H9 (cell line): ENCODE data around the gene RND3. TPM values are rescaled to one million over a fixed set of nuclear protein-coding genes. Genes with fewer than 3 reads are reported as not detected.

Experiments used
- DNase-seq: peaks from one replicate; pipeline ENCODE4 v3.0.0-alpha.2; 2017
- H2AFZ ChIP-seq: one replicate; pipeline ENCODE4 v1.6.1; 2013; ENCODE audit warnings: mild to moderate bottlenecking, low read length, control low read depth, moderate library complexity
- H2AK5ac ChIP-seq: 2 replicates; pipeline ENCODE4 v1.6.1; 2013; ENCODE audit warnings: low read length, control low read depth, mixed read lengths; ENCODE audit not compliant: insufficient read length
- H2BK120ac ChIP-seq: one replicate; pipeline ENCODE4 v1.6.1; 2013; ENCODE audit warnings: low read depth, mild to moderate bottlenecking, low read length, control low read depth, inconsistent platforms; ENCODE audit not compliant: poor library complexity, severe bottlenecking
- H2BK12ac ChIP-seq: 2 replicates; pipeline ENCODE4 v1.6.1; 2013; ENCODE audit warnings: low read length, control low read depth, mixed read lengths, low read depth; ENCODE audit not compliant: insufficient read length
- H2BK15ac ChIP-seq: 2 replicates; pipeline ENCODE4 v1.6.1; 2013; ENCODE audit warnings: low read depth, low read length, control low read depth
- H2BK20ac ChIP-seq: one replicate; pipeline ENCODE4 v1.6.1; 2013; ENCODE audit warnings: low read depth, mild to moderate bottlenecking, low read length, control low read depth, inconsistent platforms; ENCODE audit not compliant: poor library complexity, severe bottlenecking
- H2BK5ac ChIP-seq: 2 replicates; pipeline ENCODE4 v1.6.1; 2013; ENCODE audit warnings: low read length, control low read depth, mixed read lengths; ENCODE audit not compliant: insufficient read length
- H3K14ac ChIP-seq: 2 replicates; pipeline ENCODE4 v1.6.1; 2013; ENCODE audit warnings: low read length, control low read depth; ENCODE audit not compliant: insufficient read depth
- H3K18ac ChIP-seq: 2 replicates; pipeline ENCODE4 v1.6.1; 2013; ENCODE audit warnings: low read depth, mild to moderate bottlenecking, mixed read lengths, low read length, control low read depth; ENCODE audit not compliant: insufficient read length
- H3K23ac ChIP-seq: 2 replicates; pipeline ENCODE4 v1.6.1; 2013; ENCODE audit warnings: low read length, control low read depth, mixed read lengths, low read depth; ENCODE audit not compliant: insufficient read length
- H3K23me2 ChIP-seq: 2 replicates; pipeline ENCODE4 v1.6.1; 2013; ENCODE audit warnings: low read depth, mild to moderate bottlenecking, mixed read lengths, low read length, control low read depth; ENCODE audit not compliant: insufficient read length, poor library complexity, severe bottlenecking
- H3K27ac ChIP-seq: 2 replicates; pipeline ENCODE4 v1.5.1; 2013; ENCODE audit warnings: low read length, control low read depth, mixed read lengths, low read depth; ENCODE audit not compliant: insufficient read length
- H3K27me3 ChIP-seq: 2 replicates; pipeline ENCODE4 v1.6.1; 2013; ENCODE audit warnings: low read length, control low read depth, inconsistent platforms; ENCODE audit not compliant: insufficient read depth
- H3K4ac ChIP-seq: 2 replicates; pipeline ENCODE4 v1.6.1; 2013; ENCODE audit warnings: low read depth, mild to moderate bottlenecking, control low read depth, inconsistent platforms, low read length, moderate library complexity
- H3K4me1 ChIP-seq: 2 replicates; pipeline ENCODE4 v1.6.1; 2013; ENCODE audit warnings: low read length, control low read depth, inconsistent platforms; ENCODE audit not compliant: insufficient read depth
- H3K4me2 ChIP-seq: 2 replicates; pipeline ENCODE4 v1.6.1; 2013; ENCODE audit warnings: low read length, control low read depth, mixed read lengths; ENCODE audit not compliant: insufficient read length, insufficient read depth
- H3K56ac ChIP-seq: 2 replicates; pipeline ENCODE4 v1.6.1; 2013; ENCODE audit warnings: low read depth, mild to moderate bottlenecking, mixed read lengths, low read length, control low read depth; ENCODE audit not compliant: insufficient read length
- H3K79me1 ChIP-seq: 2 replicates; pipeline ENCODE4 v1.6.1; 2013; ENCODE audit warnings: low read depth, mild to moderate bottlenecking, moderate library complexity, low read length, control low read depth, inconsistent platforms; ENCODE audit not compliant: insufficient read depth, poor library complexity, severe bottlenecking
- H3K79me2 ChIP-seq: 2 replicates; pipeline ENCODE4 v1.6.1; 2013; ENCODE audit warnings: low read length, control low read depth, inconsistent platforms; ENCODE audit not compliant: insufficient read depth
- H3K9ac ChIP-seq: 2 replicates; pipeline ENCODE4 v1.6.1; 2013; ENCODE audit warnings: low read length, control low read depth, mixed read lengths; ENCODE audit not compliant: insufficient read length; ENCODE audit errors: extremely low read depth
- H3K9me3 ChIP-seq: one replicate; pipeline ENCODE4 v1.6.1; 2013; ENCODE audit warnings: low read depth, low read length, inconsistent platforms; ENCODE audit not compliant: control insufficient read depth
- H3T11ph ChIP-seq: one replicate; pipeline ENCODE4 v1.6.1; 2013; ENCODE audit warnings: mild to moderate bottlenecking, low read length, control low read depth, inconsistent platforms
- H4K20me1 ChIP-seq: one replicate; pipeline ENCODE4 v1.6.1; 2013; ENCODE audit not compliant: control insufficient read depth, insufficient read length, insufficient read depth
- H4K5ac ChIP-seq: 2 replicates; pipeline ENCODE4 v1.6.1; 2013; ENCODE audit warnings: low read depth, mild to moderate bottlenecking, mixed read lengths, low read length, control low read depth; ENCODE audit not compliant: insufficient read length
- H4K8ac ChIP-seq: replicated peaks from 2 replicates; pipeline ENCODE4 v1.6.1; 2013; ENCODE audit warnings: low read length, control low read depth, mixed read lengths, low read depth; ENCODE audit not compliant: insufficient read length
- H4K91ac ChIP-seq: 2 replicates; pipeline ENCODE4 v1.6.1; 2013; ENCODE audit warnings: low read depth, mild to moderate bottlenecking, moderate library complexity, mixed read lengths, low read length, control low read depth; ENCODE audit not compliant: insufficient read length
- H3K27ac Mint-ChIP-seq, 3 experiments: 2 replicates in 2 of 3; 3 replicates in 1 of 3; pipeline ENCODE4 v1.8.0; 2020 to 2021; ENCODE audit warnings: mixed read lengths in 3 of 3, mild to moderate bottlenecking in 1 of 3, moderate library complexity in 1 of 3
- H3K27me3 Mint-ChIP-seq: 2 replicates; pipeline ENCODE4 v1.8.0; 2021; ENCODE audit warnings: low read depth, mild to moderate bottlenecking, moderate library complexity, mixed read lengths
- H3K36me3 Mint-ChIP-seq, 3 experiments: 2 replicates in 2 of 3; 3 replicates in 1 of 3; pipeline ENCODE4 v1.8.0; 2020 to 2021; ENCODE audit warnings: low read depth in 3 of 3, mixed read lengths in 3 of 3; ENCODE audit not compliant: insufficient read depth in 1 of 3
- H3K4me1 Mint-ChIP-seq, 2 experiments: 2 replicates each; pipeline ENCODE4 v1.8.0; 2020; ENCODE audit warnings: mixed read lengths in 2 of 2
- H3K4me3 Mint-ChIP-seq, 2 experiments: 2 replicates in 1 of 2; 3 replicates in 1 of 2; pipeline ENCODE4 v1.8.0; 2020 to 2021; ENCODE audit warnings: mild to moderate bottlenecking in 2 of 2, mixed read lengths in 2 of 2, moderate library complexity in 1 of 2
- H3K9me3 Mint-ChIP-seq, 2 experiments: 2 replicates in 1 of 2; 3 replicates in 1 of 2; pipeline ENCODE4 v1.8.0; 2020; ENCODE audit warnings: mild to moderate bottlenecking in 2 of 2, mixed read lengths in 2 of 2, moderate library complexity in 1 of 2
- WGBS: extraction: QIAGEN DNeasy Blood & Tissue Kit; methylation state at CpG from one replicate; pipeline ENCODE4 v1.1.7; 2013; ENCODE audit warnings: missing lambda C conversion rate, low lambda C conversion rate, mixed read lengths; ENCODE audit not compliant: insufficient read length; ENCODE audit errors: extremely low coverage; 5-methylcytosine and 5-hydroxymethylcytosine counted together
- total RNA-seq: library from RNA; stranded (reverse); gene quantifications from 2 replicates; pipeline ENCODE4 v1.2.1, GENCODE V29; 2021
- TF ChIP-seq, protein P1 (sequence below): fragments of 200-600 bp; sonication (generic); conservative IDR thresholded peaks from 3 replicates; pipeline ENCODE4 v1.8.0; 2021; ENCODE audit warnings: antibody characterized with exemption, mild to moderate bottlenecking

The RND3 gene
- total RNA-seq, 1 experiment from 2014 or later = 62.6 TPM

DNA sequence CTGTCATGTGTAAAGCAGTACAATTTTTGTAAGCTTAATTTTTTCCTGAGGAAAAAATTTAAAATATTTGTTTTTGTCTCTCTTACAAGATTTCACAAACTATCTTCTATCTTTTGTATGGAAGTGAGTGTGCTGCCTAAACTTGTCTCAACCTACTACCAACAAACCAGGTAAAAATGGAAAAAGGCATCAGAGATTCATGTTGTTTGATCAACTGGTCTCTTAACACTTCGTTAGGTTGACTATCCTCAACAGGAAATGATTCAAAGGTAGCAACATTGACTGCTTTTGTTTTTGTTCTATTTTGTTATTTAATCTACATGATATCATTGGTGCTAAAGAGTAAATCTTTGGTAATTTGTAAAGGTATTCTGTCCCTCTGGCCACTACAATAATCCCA, 47.7 kb upstream of the RND3 start:
- Histone ChIP-seq H4K8ac (no peak overlapping the region), H3K18ac (no peak overlapping the region), H3K23ac (no peak overlapping the region), H2BK120ac (no peak overlapping the region), H3T11ph (no peak overlapping the region), H3K9ac (no peak overlapping the region), H4K91ac (no peak overlapping the region), H2AFZ (no peak overlapping the region), H3K79me1 (no peaks in the 10 kb centered on the region), H3K4me1 (no peaks in the 10 kb centered on the region), H3K56ac (no peak overlapping the region), H4K5ac (no peak overlapping the region), H3K9me3 (no peaks in the 10 kb centered on the region), H2BK12ac (no peak overlapping the region), H4K20me1 (no peaks in the 10 kb centered on the region), H3K4ac (no peak overlapping the region), H2BK20ac (no peak overlapping the region), H2AK5ac (no peak overlapping the region), H3K27me3 (no peaks in the 10 kb centered on the region), H2BK15ac (no peak overlapping the region), H3K27ac (no peak overlapping the region), H3K79me2 (no peaks in the 10 kb centered on the region), H2BK5ac (no peak overlapping the region), H3K4me2 (no peak overlapping the region), H3K14ac (no peak overlapping the region), H3K23me2 (no peaks in the 10 kb centered on the region)
- peaks cover 22 to 24% of the 10 kb centered on the region in 2 experiments; a peak in 4 of 5 replicates for H3K9me3 Mint-ChIP-seq
- no peak for DNase-seq
- WGBS = no CpG with 5 or more reads among the region's 1 CpG
- TF ChIP-seq, protein P1, sequence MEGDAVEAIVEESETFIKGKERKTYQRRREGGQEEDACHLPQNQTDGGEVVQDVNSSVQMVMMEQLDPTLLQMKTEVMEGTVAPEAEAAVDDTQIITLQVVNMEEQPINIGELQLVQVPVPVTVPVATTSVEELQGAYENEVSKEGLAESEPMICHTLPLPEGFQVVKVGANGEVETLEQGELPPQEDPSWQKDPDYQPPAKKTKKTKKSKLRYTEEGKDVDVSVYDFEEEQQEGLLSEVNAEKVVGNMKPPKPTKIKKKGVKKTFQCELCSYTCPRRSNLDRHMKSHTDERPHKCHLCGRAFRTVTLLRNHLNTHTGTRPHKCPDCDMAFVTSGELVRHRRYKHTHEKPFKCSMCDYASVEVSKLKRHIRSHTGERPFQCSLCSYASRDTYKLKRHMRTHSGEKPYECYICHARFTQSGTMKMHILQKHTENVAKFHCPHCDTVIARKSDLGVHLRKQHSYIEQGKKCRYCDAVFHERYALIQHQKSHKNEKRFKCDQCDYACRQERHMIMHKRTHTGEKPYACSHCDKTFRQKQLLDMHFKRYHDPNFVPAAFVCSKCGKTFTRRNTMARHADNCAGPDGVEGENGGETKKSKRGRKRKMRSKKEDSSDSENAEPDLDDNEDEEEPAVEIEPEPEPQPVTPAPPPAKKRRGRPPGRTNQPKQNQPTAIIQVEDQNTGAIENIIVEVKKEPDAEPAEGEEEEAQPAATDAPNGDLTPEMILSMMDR = no peak
- H3K36me3 Mint-ChIP-seq = peaks cover 14 to 29% (median 17%) of the 10 kb centered on the region in 3 experiments
- no peak overlapping the region for H3K27ac Mint-ChIP-seq
- no peaks in the 10 kb centered on the region for H3K27me3 Mint-ChIP-seq
- H3K4me3 Mint-ChIP-seq = no peak overlapping the region
- peaks cover 3% of the 10 kb centered on the region in 2 experiments; a peak in 1 of 4 replicates for H3K4me1 Mint-ChIP-seq
